Stimulated activated CD4-positive, alpha-beta T cell treated with anti-CD3 and anti-CD28 coated beads, TNF-alpha, amount 100 ng/mL, for 24 hours (primary cell): ENCODE results near the gene RPS3.
"Not testable (repeated sequence)": the region's sequence is repeated elsewhere in the genome, so short reads cannot be mapped to it uniquely, and the experiment has no call there.

Experiments used
- DNase-seq, 3 experiments: peaks; one replicate each; pipeline ENCODE4 v3.0.0-alpha.2; 2020; ENCODE audit warnings: low read depth in 3 of 3

Gene RPS3

GRCh38 chr11:75380245-75380644, 19.1 kb upstream of the RPS3 start:
- DNase-seq: no peak

- no peak for DNase-seq
Observed at GRCh38 chr11:75380716-75381420, 18.4 kb upstream of the RPS3 start.

- DNase-seq: no peak
Observed at GRCh38 chr11:75383246-75383645, 16.1 kb upstream of the RPS3 start.

GRCh38 chr11:75384438-75385080, 14.8 kb upstream of the RPS3 start:
- DNase-seq: peak; percentile 50 to 69 (median 56)

GRCh38 chr11:75386942-75387630, 12.2 kb upstream of the RPS3 start:
- no peak for DNase-seq

GRCh38 chr11:75387736-75388294, 11.5 kb upstream of the RPS3 start:
- DNase-seq: no peak

GRCh38 chr11:75388386-75389275, 10.7 kb upstream of the RPS3 start:
- DNase-seq: peak; percentile 38 to 60 (median 55)

- no peak for DNase-seq
Observed at GRCh38 chr11:75389276-75389605, 10.1 kb upstream of the RPS3 start.

- DNase-seq: no peak
Observed at GRCh38 chr11:75389925-75390324, 9.4 kb upstream of the RPS3 start.

GRCh38 chr11:75394085-75394840, 5.1 kb upstream of the RPS3 start:
- DNase-seq: no peak

GRCh38 chr11:75398906-75399305, 412 bp upstream of the RPS3 start:
- no peak for DNase-seq

GRCh38 chr11:75400146-75400865, 988 bp downstream of the RPS3 start:
- no peak for DNase-seq

GRCh38 chr11:75402002-75402773, 2.9 kb downstream of the RPS3 start:
- DNase-seq: no peak

- no peak for DNase-seq
Observed at GRCh38 chr11:75403037-75403436, 3.7 kb downstream of the RPS3 start.

GRCh38 chr11:75403983-75404658, 4.8 kb downstream of the RPS3 start:
- DNase-seq: no peak

GRCh38 chr11:75406338-75406777, 7.0 kb downstream of the RPS3 start:
- DNase-seq: no peak

- no peak for DNase-seq
Observed at GRCh38 chr11:75408957-75409219, 9.6 kb downstream of the RPS3 start.

GRCh38 chr11:75409971-75410370, 10.7 kb downstream of the RPS3 start:
- DNase-seq: not testable (repeated sequence)

- DNase-seq: not testable (repeated sequence)
Observed at GRCh38 chr11:75413146-75413545, 13.8 kb downstream of the RPS3 start.
